ENCODE measurements around the gene CUL9. TPM values are rescaled to one million over a fixed set of nuclear protein-coding genes. Genes with fewer than 3 reads are reported as not detected.

CUL9 gene
- total and polyA plus RNA-seq, 4 donors, result 6.5 to 21.8 (median 7.5) TPM

DNA sequence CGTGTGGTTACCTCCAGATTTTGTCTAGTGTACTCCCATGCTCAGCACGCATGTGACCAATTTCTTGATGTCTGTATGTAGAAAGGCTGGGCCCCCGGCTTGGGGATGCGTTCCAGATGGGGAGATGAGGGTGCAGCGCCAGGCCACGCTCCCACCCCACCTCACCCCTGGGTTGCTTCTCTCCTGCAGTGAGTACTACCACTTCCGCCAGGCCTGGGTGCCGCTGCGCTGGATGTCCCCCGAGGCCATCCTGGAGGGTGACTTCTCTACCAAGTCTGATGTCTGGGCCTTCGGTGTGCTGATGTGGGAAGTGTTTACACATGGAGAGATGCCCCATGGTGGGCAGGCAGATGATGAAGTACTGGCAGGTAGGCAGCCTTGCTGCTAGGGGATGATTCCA lies 22.4 kb upstream of the CUL9 start:
- H3K4me1 ChIP-seq (ENCODE audit: control insufficient read depth in 4 of 4, insufficient read depth in 4 of 4, low read length in 3 of 4), result no peaks in the 10 kb centered on the region
- no peak overlapping the region for H3K27ac ChIP-seq (ENCODE audit: low read depth in 1 of 2, low read length in 2 of 2)
- no peaks in the 10 kb centered on the region for H3K9me3 ChIP-seq (ENCODE audit: control insufficient read depth in 4 of 4, low read length in 3 of 4)
- no peaks in the 10 kb centered on the region for H3K27me3 ChIP-seq (ENCODE audit: control insufficient read depth in 4 of 4, insufficient read depth in 4 of 4, low read length in 3 of 4)
- no peaks in the 10 kb centered on the region for H3K36me3 ChIP-seq (ENCODE audit: control insufficient read depth in 4 of 4, insufficient read depth in 3 of 4, low read depth in 1 of 4, low read length in 3 of 4)
- H3K9ac ChIP-seq (ENCODE audit: low read depth in 1 of 2, low read length in 2 of 2), result no peak overlapping the region
- H3K4me3 ChIP-seq (ENCODE audit: low read depth in 1 of 3, low read length in 3 of 3), result no peak overlapping the region
- WGBS, result 97% methylated on average over 11 of the region's 11 CpGs
- TF ChIP-seq RAD21 (IDR thresholded peaks at IDR 0.05), result no peak
- TF ChIP-seq, protein P1, sequence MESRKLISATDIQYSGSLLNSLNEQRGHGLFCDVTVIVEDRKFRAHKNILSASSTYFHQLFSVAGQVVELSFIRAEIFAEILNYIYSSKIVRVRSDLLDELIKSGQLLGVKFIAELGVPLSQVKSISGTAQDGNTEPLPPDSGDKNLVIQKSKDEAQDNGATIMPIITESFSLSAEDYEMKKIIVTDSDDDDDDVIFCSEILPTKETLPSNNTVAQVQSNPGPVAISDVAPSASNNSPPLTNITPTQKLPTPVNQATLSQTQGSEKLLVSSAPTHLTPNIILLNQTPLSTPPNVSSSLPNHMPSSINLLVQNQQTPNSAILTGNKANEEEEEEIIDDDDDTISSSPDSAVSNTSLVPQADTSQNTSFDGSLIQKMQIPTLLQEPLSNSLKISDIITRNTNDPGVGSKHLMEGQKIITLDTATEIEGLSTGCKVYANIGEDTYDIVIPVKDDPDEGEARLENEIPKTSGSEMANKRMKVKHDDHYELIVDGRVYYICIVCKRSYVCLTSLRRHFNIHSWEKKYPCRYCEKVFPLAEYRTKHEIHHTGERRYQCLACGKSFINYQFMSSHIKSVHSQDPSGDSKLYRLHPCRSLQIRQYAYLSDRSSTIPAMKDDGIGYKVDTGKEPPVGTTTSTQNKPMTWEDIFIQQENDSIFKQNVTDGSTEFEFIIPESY (IDR thresholded peaks at IDR 0.05), result no peak
- TF ChIP-seq RXRA (IDR thresholded peaks at IDR 0.05), result no peak
- TF ChIP-seq, protein P2, sequence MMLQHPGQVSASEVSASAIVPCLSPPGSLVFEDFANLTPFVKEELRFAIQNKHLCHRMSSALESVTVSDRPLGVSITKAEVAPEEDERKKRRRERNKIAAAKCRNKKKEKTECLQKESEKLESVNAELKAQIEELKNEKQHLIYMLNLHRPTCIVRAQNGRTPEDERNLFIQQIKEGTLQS (IDR thresholded peaks at IDR 0.05), result no peak
- no peak for TF ChIP-seq FOXA2 (IDR thresholded peaks at IDR 0.05)
- TF ChIP-seq YY1 (IDR thresholded peaks at IDR 0.05), result no peak
- TF ChIP-seq HNF4A (conservative IDR thresholded peaks at IDR 0.05), result no peak
- no peak for TF ChIP-seq GABPA (IDR thresholded peaks at IDR 0.05 in 1 of 2, conservative IDR thresholded peaks at IDR 0.05 in 1 of 2)
- no peak for TF ChIP-seq JUND (IDR thresholded peaks at IDR 0.05)
- TF ChIP-seq, protein P3, sequence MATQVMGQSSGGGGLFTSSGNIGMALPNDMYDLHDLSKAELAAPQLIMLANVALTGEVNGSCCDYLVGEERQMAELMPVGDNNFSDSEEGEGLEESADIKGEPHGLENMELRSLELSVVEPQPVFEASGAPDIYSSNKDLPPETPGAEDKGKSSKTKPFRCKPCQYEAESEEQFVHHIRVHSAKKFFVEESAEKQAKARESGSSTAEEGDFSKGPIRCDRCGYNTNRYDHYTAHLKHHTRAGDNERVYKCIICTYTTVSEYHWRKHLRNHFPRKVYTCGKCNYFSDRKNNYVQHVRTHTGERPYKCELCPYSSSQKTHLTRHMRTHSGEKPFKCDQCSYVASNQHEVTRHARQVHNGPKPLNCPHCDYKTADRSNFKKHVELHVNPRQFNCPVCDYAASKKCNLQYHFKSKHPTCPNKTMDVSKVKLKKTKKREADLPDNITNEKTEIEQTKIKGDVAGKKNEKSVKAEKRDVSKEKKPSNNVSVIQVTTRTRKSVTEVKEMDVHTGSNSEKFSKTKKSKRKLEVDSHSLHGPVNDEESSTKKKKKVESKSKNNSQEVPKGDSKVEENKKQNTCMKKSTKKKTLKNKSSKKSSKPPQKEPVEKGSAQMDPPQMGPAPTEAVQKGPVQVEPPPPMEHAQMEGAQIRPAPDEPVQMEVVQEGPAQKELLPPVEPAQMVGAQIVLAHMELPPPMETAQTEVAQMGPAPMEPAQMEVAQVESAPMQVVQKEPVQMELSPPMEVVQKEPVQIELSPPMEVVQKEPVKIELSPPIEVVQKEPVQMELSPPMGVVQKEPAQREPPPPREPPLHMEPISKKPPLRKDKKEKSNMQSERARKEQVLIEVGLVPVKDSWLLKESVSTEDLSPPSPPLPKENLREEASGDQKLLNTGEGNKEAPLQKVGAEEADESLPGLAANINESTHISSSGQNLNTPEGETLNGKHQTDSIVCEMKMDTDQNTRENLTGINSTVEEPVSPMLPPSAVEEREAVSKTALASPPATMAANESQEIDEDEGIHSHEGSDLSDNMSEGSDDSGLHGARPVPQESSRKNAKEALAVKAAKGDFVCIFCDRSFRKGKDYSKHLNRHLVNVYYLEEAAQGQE (IDR thresholded peaks at IDR 0.05), result no peak
- no peak for TF ChIP-seq NR2F2 (IDR thresholded peaks at IDR 0.05)
- no peak for TF ChIP-seq SP1 (IDR thresholded peaks at IDR 0.05)
- no peak for TF ChIP-seq EGR1 (IDR thresholded peaks at IDR 0.05; ENCODE audit: low read depth in 2 of 2)
- TF ChIP-seq, protein P4, sequence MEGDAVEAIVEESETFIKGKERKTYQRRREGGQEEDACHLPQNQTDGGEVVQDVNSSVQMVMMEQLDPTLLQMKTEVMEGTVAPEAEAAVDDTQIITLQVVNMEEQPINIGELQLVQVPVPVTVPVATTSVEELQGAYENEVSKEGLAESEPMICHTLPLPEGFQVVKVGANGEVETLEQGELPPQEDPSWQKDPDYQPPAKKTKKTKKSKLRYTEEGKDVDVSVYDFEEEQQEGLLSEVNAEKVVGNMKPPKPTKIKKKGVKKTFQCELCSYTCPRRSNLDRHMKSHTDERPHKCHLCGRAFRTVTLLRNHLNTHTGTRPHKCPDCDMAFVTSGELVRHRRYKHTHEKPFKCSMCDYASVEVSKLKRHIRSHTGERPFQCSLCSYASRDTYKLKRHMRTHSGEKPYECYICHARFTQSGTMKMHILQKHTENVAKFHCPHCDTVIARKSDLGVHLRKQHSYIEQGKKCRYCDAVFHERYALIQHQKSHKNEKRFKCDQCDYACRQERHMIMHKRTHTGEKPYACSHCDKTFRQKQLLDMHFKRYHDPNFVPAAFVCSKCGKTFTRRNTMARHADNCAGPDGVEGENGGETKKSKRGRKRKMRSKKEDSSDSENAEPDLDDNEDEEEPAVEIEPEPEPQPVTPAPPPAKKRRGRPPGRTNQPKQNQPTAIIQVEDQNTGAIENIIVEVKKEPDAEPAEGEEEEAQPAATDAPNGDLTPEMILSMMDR (IDR thresholded peaks at IDR 0.05; ENCODE audit: low read depth, low read length, missing input control), result no peak
- TF ChIP-seq, protein P5, sequence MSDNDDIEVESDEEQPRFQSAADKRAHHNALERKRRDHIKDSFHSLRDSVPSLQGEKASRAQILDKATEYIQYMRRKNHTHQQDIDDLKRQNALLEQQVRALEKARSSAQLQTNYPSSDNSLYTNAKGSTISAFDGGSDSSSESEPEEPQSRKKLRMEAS (IDR thresholded peaks at IDR 0.05), result no peak
- no peak for TF ChIP-seq FOXA1 (IDR thresholded peaks at IDR 0.05)
- no peak for TF ChIP-seq TAF1 (conservative IDR thresholded peaks at IDR 0.05)
- no peak for TF ChIP-seq HNF4G (IDR thresholded peaks at IDR 0.05)
- DNase-seq (ENCODE audit: low spot score), result no peak
